DND-41 (cell line): Measurements from ENCODE around the gene SPINK1.

Source experiments
- CTCF ChIP-seq: IDR thresholded peaks from 2 replicates; pipeline ENCODE4 v1.5.1; 2012; ENCODE audit warnings: borderline replicate concordance, low read length, moderate library complexity, mild to moderate bottlenecking; ENCODE audit not compliant: poor library complexity, severe bottlenecking; ENCODE audit errors: extremely low read depth
- EZH2 ChIP-seq: IDR thresholded peaks from 3 replicates; pipeline ENCODE4 v1.6.1; 2012; ENCODE audit warnings: borderline replicate concordance, low read depth, mild to moderate bottlenecking, moderate library complexity, low read length, inconsistent platforms; ENCODE audit not compliant: severe bottlenecking

GRCh38 chr5:147857302-147858129 lies 26.0 kb upstream of the SPINK1 start:
- peak; percentile 82 for TF ChIP-seq CTCF
- no peak for TF ChIP-seq EZH2
